Activated CD8-positive, alpha-beta memory T cell treated with anti-CD3 and anti-CD28 coated beads for 4 hours (primary cell): ENCODE measurements around the gene SLC1A2.

Experiments used
- DNase-seq, 2 donors: peaks; one replicate each; pipeline ENCODE4 v3.0.0-alpha.2; 2020; ENCODE audit warnings: low read depth in 2 of 2

SLC1A2 gene

GRCh38 chr11:35419184-35419829 lies at the start of gene SLC1A2:
TSS of gene SLC1A2 (minus strand) at chr11:35419558. CDS start at chr11:35418966, 592 bp downstream.
- DNase-seq = no peak

GRCh38 chr11:35466058-35466457 lies 46.7 kb upstream of the SLC1A2 start:
- no peak for DNase-seq

GRCh38 chr11:35464308-35464707 lies 45.0 kb upstream of the SLC1A2 start:
- no peak for DNase-seq

GRCh38 chr11:35463331-35463751 lies 44.0 kb upstream of the SLC1A2 start:
- no peak for DNase-seq

- DNase-seq = no peak
Observed at GRCh38 chr11:35461917-35462538, 42.7 kb upstream of the SLC1A2 start.

- no peak for DNase-seq
Observed at GRCh38 chr11:35459489-35459888, 40.1 kb upstream of the SLC1A2 start.

GRCh38 chr11:35458846-35459245 lies 39.5 kb upstream of the SLC1A2 start:
- no peak for DNase-seq

- no peak for DNase-seq
Observed at GRCh38 chr11:35454362-35454761, 35.0 kb upstream of the SLC1A2 start.

GRCh38 chr11:35436581-35437250 lies 17.4 kb upstream of the SLC1A2 start:
- no peak for DNase-seq

GRCh38 chr11:35433588-35433987 lies 14.2 kb upstream of the SLC1A2 start:
- no peak for DNase-seq

GRCh38 chr11:35432464-35432863 lies 13.1 kb upstream of the SLC1A2 start:
- no peak for DNase-seq

GRCh38 chr11:35427071-35427470 lies 7.7 kb upstream of the SLC1A2 start:
- no peak for DNase-seq

GRCh38 chr11:35426351-35426750 lies 7.0 kb upstream of the SLC1A2 start:
- DNase-seq = no peak

- DNase-seq = no peak
Observed at GRCh38 chr11:35425603-35426212, 6.3 kb upstream of the SLC1A2 start.

- DNase-seq = no peak
Observed at GRCh38 chr11:35424157-35424940, 5.0 kb upstream of the SLC1A2 start.

- DNase-seq = no peak
Observed at GRCh38 chr11:35420371-35420770, 1.0 kb upstream of the SLC1A2 start.

- DNase-seq = no peak
Observed at GRCh38 chr11:35419830-35420333, 524 bp upstream of the SLC1A2 start.

GRCh38 chr11:35418282-35419183 lies 825 bp downstream of the SLC1A2 start:
- no peak for DNase-seq

- DNase-seq = no peak
Observed at GRCh38 chr11:35415487-35415886, 3.9 kb downstream of the SLC1A2 start.

GRCh38 chr11:35414776-35415175 lies 4.6 kb downstream of the SLC1A2 start:
- no peak for DNase-seq

GRCh38 chr11:35414311-35414710 lies 5.0 kb downstream of the SLC1A2 start:
- DNase-seq = no peak
